Body of pancreas (tissue), 4 donors: Measurements from ENCODE around the gene POP4. TPM values are rescaled to one million over a fixed set of nuclear protein-coding genes. Genes with fewer than 3 reads are reported as not detected.
A peak's percentile ranks its signal among the peaks of the same experiment; 100 is the strongest.

ENCODE experiments used
- ATAC-seq: fragments of 150-250 bp; one replicate; pipeline ENCODE4 v1.9.1; 2016
- DNase-seq, 4 donors: peaks; one replicate each; pipeline ENCODE4 v3.0.0-alpha.2; 2019
- H3K27ac ChIP-seq, 4 donors: fragments of 200-600 bp; sonication (generic); 1 replicate in 3 of 4; 2 replicates in 1 of 4; pipeline versions ENCODE4 v1.5.1 to v1.6.1; 2016 to 2019; ENCODE audit warnings: mild to moderate bottlenecking in 1 of 4, mixed read lengths in 1 of 4, moderate library complexity in 1 of 4
- H3K27me3 ChIP-seq, 2 donors: fragments of 200-600 bp; sonication (generic); one replicate each; pipeline ENCODE4 v1.6.0; 2016; ENCODE audit warnings: mild to moderate bottlenecking in 1 of 2
- H3K36me3 ChIP-seq, 2 donors: fragments of 200-600 bp; sonication (generic); replicated peaks in 1 of 2; 2 replicates each; pipeline ENCODE4 v1.5.1; 2016; ENCODE audit warnings: low read depth in 2 of 2; ENCODE audit not compliant: insufficient read depth in 1 of 2
- H3K4me1 ChIP-seq: fragments of 200-600 bp; sonication (generic); one replicate; pipeline ENCODE4 v1.6.0; 2016
- H3K4me3 ChIP-seq, 2 donors: fragments of 200-600 bp; sonication (generic); 1 replicate in 1 of 2; 2 replicates in 1 of 2; pipeline ENCODE4 v1.5.1; 2016 to 2019
- H3K9me3 ChIP-seq, 3 donors: fragments of 200-600 bp; sonication (generic); 1 replicate in 2 of 3; 2 replicates in 1 of 3; pipeline ENCODE4 v1.5.1; 2016
- POLR2A ChIP-seq, 3 donors: fragments of 450-650 bp; IDR thresholded peaks; one replicate each; pipeline ENCODE4 v1.6.1; 2016; ENCODE audit warnings: antibody characterized with exemption in 3 of 3, mild to moderate bottlenecking in 2 of 3
- WGBS, 2 donors: methylation state at CpG; one replicate each; pipeline ENCODE4 v1.1.5; 2017; 5-methylcytosine and 5-hydroxymethylcytosine counted together
- intact Hi-C: fragments of 100-400 bp; cut with DNase I; formaldehyde crosslinking; loops from one replicate; pipeline ENCODE4 v1.15.1; 2023
- total RNA-seq, 2 donors: library from RNA; depleted of rRNA; stranded (reverse); fragments of >200 nt; gene quantifications; one replicate each; pipeline ENCODE4 v1.1.0, GENCODE V29; 2016
- TF ChIP-seq, protein P1 (sequence below), 7 experiments: fragments of 450-650 bp in 4 of 7; fragments of 200-600 bp in 3 of 7; sonication (generic) in 3 of 7; IDR thresholded peaks; one replicate each; pipeline ENCODE4 v1.5.1; 2016 to 2019; ENCODE audit warnings: antibody characterized with exemption in 7 of 7

POP4 gene
- total RNA-seq, 2 donors from 2014 or later, result 12.2 to 51.6 TPM

DNA sequence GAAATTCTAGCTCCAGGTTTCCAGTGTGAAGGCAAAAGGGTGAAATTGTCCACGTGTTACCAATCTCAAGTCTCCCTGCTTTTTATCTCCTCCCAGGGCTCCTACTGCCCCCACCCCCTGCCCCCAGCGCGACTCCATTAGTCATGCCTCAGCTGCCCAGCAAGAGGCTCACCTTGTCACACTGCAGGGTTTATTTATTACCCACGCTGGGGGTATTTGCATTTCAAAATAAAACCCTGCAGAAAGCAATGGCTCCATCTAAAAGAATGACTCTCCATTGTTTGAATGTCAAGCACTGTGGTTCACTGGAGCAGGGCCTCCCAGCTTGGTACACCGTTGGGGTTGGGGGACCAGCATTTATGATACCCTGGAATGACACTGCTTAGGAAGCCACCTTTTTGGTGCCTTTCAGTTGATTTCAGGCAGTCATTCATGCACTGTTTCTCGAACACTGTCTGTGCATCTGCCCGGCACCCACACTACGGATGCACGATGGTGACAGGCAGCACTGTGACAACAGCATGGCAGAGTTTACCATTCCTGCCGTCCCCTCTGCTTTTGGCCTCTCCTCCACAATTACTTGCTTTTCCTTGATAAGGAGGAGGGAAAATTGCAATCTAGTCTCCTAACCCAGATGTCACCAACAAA, 9.9 kb upstream of the POP4 start:
- TF ChIP-seq, protein P1, sequence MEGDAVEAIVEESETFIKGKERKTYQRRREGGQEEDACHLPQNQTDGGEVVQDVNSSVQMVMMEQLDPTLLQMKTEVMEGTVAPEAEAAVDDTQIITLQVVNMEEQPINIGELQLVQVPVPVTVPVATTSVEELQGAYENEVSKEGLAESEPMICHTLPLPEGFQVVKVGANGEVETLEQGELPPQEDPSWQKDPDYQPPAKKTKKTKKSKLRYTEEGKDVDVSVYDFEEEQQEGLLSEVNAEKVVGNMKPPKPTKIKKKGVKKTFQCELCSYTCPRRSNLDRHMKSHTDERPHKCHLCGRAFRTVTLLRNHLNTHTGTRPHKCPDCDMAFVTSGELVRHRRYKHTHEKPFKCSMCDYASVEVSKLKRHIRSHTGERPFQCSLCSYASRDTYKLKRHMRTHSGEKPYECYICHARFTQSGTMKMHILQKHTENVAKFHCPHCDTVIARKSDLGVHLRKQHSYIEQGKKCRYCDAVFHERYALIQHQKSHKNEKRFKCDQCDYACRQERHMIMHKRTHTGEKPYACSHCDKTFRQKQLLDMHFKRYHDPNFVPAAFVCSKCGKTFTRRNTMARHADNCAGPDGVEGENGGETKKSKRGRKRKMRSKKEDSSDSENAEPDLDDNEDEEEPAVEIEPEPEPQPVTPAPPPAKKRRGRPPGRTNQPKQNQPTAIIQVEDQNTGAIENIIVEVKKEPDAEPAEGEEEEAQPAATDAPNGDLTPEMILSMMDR (IDR thresholded peaks at IDR 0.05), result no peak
- no peak for TF ChIP-seq POLR2A (IDR thresholded peaks at IDR 0.05)
- Histone ChIP-seq H3K4me3 (no peak overlapping the region), H3K9me3 (no peaks in the 10 kb centered on the region), H3K4me1 (no peaks in the 10 kb centered on the region), H3K27ac (no peak overlapping the region), H3K27me3 (no peaks in the 10 kb centered on the region), H3K36me3 (no peaks in the 10 kb centered on the region)
- ATAC-seq (no peak), DNase-seq (no peak)
- 27 to 29% methylated on average over 10 of the region's 10 CpGs for WGBS, 2 donors
- intact Hi-C loops, result no loop called here

DNA sequence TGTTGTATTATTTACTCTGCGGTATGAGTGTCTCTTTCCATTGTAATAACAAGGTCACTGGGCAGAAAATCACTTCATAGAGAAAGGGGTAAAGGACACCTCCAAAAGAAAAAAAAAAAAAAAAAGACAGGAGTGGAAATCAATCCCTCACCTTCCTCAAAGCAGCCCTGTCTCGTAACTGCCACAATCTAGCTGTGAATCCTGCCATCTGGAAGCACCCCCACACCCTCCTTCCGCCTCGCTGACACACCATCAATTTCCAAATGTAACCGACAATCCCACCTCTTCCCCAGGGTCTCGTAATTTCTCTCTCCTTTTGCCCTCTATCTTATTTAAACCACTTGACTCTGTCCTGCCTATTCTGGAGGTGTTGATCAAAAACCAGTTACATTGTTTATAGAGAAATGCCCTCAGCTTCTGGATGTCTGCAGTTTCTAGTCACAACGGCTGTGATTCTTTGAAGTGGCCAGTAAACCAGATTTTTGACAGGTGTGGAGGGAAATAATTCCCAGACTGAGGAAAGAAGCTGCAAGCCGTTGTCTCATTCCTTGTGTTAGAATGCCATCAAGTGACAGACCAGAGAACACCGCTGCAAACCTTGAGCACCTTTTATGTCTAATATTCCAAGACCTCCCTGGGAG, 9.1 kb upstream of the POP4 start:
- DNase-seq (no peak), ATAC-seq (no peak)
- H3K4me3 ChIP-seq, result no peak overlapping the region
- 16 to 17% methylated on average over 9 of the region's 9 CpGs for WGBS, 2 donors
- H3K36me3 ChIP-seq, result no peaks in the 10 kb centered on the region
- TF ChIP-seq POLR2A (IDR thresholded peaks at IDR 0.05), result no peak
- TF ChIP-seq, protein P1 (IDR thresholded peaks at IDR 0.05), result peak in 3 of 7 experiments; percentile 17 to 40 (median 21)
- H3K27me3 ChIP-seq, result no peaks in the 10 kb centered on the region
- H3K4me1 ChIP-seq, result no peaks in the 10 kb centered on the region
- intact Hi-C loops, result no loop called here
- no peak overlapping the region for H3K27ac ChIP-seq
- no peaks in the 10 kb centered on the region for H3K9me3 ChIP-seq

DNA sequence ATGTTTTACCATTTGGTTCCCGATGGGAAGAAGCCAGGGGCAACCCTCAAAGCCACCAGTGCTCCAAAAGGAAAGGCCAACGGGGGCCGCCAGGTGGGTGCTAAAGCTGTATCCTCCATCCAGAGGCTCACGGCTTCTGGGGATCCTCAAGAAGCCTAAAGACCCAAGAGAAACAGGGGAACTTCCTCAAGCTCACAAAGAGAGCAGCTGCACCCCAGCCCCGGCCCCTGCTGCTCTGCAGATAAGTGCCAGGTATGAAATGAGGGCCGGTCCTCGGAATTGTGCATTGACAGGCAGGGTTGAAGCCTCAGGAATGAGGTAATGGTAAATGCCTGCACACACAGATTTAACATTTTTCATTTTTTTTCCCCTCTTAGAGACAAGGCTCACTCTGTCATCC, 8.0 kb upstream of the POP4 start:
- no peak for ATAC-seq
- 22 to 32% methylated on average over 7 of the region's 7 CpGs for WGBS, 2 donors
- intact Hi-C loops, result no loop called here

DNA sequence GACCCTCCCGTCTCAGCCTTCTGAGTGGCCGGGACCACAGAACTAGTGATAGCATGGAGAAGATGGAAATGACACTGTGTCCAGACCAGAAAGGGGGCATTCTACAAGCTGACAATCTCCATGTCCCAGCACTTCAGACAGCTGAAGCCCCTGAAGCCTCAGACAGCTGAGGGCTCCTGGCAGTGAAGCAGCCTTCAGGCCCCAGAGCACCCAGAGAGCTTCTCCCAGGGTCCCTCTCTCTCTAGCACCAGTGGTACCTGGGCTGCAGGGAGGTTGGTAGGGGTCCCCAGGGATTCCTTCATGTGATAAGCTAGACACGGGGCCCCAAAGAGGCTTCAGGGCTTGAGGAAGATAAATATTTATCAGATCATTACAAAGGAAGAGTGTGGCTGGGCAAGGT, 7.6 kb upstream of the POP4 start:
- no peak overlapping the region for H3K4me3 ChIP-seq
- 36 to 44% methylated on average over 3 of the region's 3 CpGs for WGBS, 2 donors

More for the DNA sequence above, 8.0 kb upstream of the POP4 start:
- H3K9me3 ChIP-seq, result no peaks in the 10 kb centered on the region
- no peak overlapping the region for H3K4me3 ChIP-seq
- no peak for TF ChIP-seq POLR2A (IDR thresholded peaks at IDR 0.05)
- TF ChIP-seq, protein P1 (IDR thresholded peaks at IDR 0.05), result no peak
- DNase-seq, result no peak
- no peaks in the 10 kb centered on the region for H3K27me3 ChIP-seq
- no peaks in the 10 kb centered on the region for H3K36me3 ChIP-seq
- H3K4me1 ChIP-seq, result no peaks in the 10 kb centered on the region
- no peak overlapping the region for H3K27ac ChIP-seq

More for the DNA sequence above, 7.6 kb upstream of the POP4 start:
- Histone ChIP-seq H3K27ac (no peak overlapping the region), H3K4me1 (no peaks in the 10 kb centered on the region), H3K9me3 (no peaks in the 10 kb centered on the region), H3K36me3 (no peaks in the 10 kb centered on the region), H3K27me3 (no peaks in the 10 kb centered on the region)
- DNase-seq, result no peak
- TF ChIP-seq, protein P1 (IDR thresholded peaks at IDR 0.05), result no peak
- TF ChIP-seq POLR2A (IDR thresholded peaks at IDR 0.05), result no peak
- no peak for ATAC-seq
- intact Hi-C loops, result no loop called here
